Measurements from ENCODE around the gene NAP1L4. TPM values are rescaled to one million over a fixed set of nuclear protein-coding genes. Genes with fewer than 3 reads are reported as not detected.

Gene NAP1L4, protein sequence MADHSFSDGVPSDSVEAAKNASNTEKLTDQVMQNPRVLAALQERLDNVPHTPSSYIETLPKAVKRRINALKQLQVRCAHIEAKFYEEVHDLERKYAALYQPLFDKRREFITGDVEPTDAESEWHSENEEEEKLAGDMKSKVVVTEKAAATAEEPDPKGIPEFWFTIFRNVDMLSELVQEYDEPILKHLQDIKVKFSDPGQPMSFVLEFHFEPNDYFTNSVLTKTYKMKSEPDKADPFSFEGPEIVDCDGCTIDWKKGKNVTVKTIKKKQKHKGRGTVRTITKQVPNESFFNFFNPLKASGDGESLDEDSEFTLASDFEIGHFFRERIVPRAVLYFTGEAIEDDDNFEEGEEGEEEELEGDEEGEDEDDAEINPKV
- total RNA-seq (100 to 1,000 TPM in 1 of 2 donors, 10 to 100 TPM in 1; 81.6 to 191 TPM), polyA plus RNA-seq (10 to 100 TPM; 56.3 to 73.0 TPM)
- long read RNA-seq, donor 1, transcript NAP1L4-201 (16 exons, 2,511 nt): major isoform, 7 of 18 reads
- long read RNA-seq, donor 1, transcript NAP1L4-222 (15 exons, 2,479 nt): minor isoform, 5 of 18 reads
- long read RNA-seq, donor 1, partial matches to known transcripts: 6 of 18 reads
- long read RNA-seq, donor 1, other reads (novel, unspliced or antisense): 0 of 18 reads
- long read RNA-seq, donor 2, partial matches to known transcripts: 9 of 14 reads
- long read RNA-seq, donor 2, other reads (novel, unspliced or antisense): 0 of 14 reads
- long read RNA-seq, donor 3, transcript NAP1L4-222 (15 exons, 2,479 nt): major isoform, 5 of 13 reads
- long read RNA-seq, donor 3, partial matches to known transcripts: 5 of 13 reads
- long read RNA-seq, donor 3, other reads (novel, unspliced or antisense): 0 of 13 reads
- long read RNA-seq, donor 4, partial matches to known transcripts: 7 of 10 reads
- long read RNA-seq, donor 4, other reads (novel, unspliced or antisense): 0 of 10 reads
- long read RNA-seq, donor 5, transcript NAP1L4-222 (15 exons, 2,479 nt): major isoform, 8 of 30 reads
- long read RNA-seq, donor 5, transcript NAP1L4-201 (16 exons, 2,511 nt): minor isoform, 6 of 30 reads
- long read RNA-seq, donor 5, partial matches to known transcripts: 11 of 30 reads
- long read RNA-seq, donor 5, other reads (novel, unspliced or antisense): 0 of 30 reads

DNA sequence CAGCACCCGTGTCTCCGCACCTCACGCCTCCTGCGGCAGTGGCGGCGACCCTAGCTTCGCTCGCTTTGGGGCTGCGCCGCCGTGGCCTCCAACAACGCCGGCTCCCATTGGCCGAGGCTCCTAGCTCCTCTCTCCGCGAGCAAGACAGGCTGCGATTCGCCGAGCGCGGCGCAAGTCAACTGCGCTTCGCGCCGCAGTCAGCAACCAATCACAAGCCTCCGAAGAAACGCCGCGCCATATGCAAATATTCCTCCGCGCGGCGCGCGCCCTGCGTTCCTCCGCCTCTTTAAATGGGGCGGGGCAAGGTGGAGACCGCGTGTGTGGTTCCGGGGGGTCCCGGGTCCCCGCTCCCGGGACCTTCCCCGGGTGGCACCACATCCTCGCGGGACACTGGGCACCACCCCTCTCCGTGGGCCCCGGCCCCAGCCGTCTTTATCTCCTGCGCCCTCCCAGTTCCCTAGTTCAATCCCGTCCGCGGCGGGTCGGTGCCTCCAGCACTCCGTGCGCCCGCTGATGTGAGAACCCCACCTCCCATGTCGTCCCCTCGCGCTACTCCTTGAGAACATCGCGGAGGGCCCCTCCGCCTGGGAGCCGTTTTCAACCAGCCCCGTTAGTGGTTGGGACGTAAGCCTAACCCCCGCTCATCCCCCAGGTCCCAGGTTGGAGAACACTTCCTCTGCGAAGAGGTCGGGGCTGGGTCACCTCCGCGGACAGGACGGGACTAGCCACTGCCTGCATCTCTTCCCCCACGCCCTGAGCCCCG, at the start of gene NAP1L4:
NAP1L4 (minus strand) TSS at position 96 of the 763 bp plus-strand sequence. CDS start 13,109 bp downstream, outside the sequence.
- peak within 1 kb of the TSS; percentile 30 to 81 for H3K9ac ChIP-seq (ENCODE audit: insufficient read depth in 1 of 2, low read length in 2 of 2)
- peaks cover 0 to 3% (median 0%) of the 10 kb centered on the region in 4 donors for H3K36me3 ChIP-seq (ENCODE audit: control insufficient read depth in 4 of 4, insufficient read depth in 4 of 4, low read length in 4 of 4)
- peaks cover 9 to 41% (median 11%) of the 10 kb centered on the region in 5 donors for H3K4me1 ChIP-seq (ENCODE audit: control insufficient read depth in 5 of 5, insufficient read depth in 5 of 5, low read length in 5 of 5)
- H3K27ac ChIP-seq (ENCODE audit: low read depth in 1 of 2, low read length in 1 of 2): peak within 1 kb of the TSS; percentile 96 to 98
- H3K9me3 ChIP-seq (ENCODE audit: control insufficient read depth in 4 of 4, insufficient read depth in 3 of 4, low read length in 3 of 4): no peaks in the 10 kb centered on the region
- peak; percentile 97 to 99 (median 97) for DNase-seq
- no peaks in the 10 kb centered on the region for H3K27me3 ChIP-seq (ENCODE audit: control insufficient read depth in 3 of 3, insufficient read depth in 3 of 3, low read length in 2 of 3)
- TF ChIP-seq, protein P1, sequence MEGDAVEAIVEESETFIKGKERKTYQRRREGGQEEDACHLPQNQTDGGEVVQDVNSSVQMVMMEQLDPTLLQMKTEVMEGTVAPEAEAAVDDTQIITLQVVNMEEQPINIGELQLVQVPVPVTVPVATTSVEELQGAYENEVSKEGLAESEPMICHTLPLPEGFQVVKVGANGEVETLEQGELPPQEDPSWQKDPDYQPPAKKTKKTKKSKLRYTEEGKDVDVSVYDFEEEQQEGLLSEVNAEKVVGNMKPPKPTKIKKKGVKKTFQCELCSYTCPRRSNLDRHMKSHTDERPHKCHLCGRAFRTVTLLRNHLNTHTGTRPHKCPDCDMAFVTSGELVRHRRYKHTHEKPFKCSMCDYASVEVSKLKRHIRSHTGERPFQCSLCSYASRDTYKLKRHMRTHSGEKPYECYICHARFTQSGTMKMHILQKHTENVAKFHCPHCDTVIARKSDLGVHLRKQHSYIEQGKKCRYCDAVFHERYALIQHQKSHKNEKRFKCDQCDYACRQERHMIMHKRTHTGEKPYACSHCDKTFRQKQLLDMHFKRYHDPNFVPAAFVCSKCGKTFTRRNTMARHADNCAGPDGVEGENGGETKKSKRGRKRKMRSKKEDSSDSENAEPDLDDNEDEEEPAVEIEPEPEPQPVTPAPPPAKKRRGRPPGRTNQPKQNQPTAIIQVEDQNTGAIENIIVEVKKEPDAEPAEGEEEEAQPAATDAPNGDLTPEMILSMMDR (IDR thresholded peaks at IDR 0.05; ENCODE audit: control extremely low read depth, extremely low read depth): no peak
- ATAC-seq (ENCODE audit: insufficient read depth, low FRiP score): peak; percentile 92
- peak within 1 kb of the TSS; percentile 93 for H3K4me3 ChIP-seq
- 0 to 1% methylated on average over 72 to 77 of the region's 77 CpGs for WGBS, 2 donors

DNA sequence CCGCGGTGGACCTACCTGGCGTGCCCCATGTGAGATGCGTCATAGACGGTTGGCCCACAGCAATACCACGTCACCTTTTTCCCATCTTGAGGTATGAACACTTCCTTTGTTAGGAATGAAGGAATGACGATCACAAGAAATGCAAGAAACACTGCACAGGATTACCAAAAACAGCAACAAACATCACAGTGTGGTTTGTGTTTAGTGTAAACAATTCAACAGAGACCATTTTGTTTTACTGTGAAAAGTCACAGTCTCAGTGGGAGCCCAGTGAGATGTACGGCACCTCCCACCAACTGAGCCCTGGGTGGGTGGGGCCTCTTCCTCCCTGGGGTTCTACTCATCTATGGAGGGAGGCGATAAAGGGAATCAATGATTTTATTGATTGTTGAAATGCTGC, 48.8 kb upstream of the NAP1L4 start:
- Histone ChIP-seq H3K27ac (ENCODE audit: low read depth in 1 of 2, low read length in 1 of 2) (no peak overlapping the region), H3K9me3 (ENCODE audit: control insufficient read depth in 4 of 4, insufficient read depth in 3 of 4, low read length in 3 of 4) (no peaks in the 10 kb centered on the region), H3K27me3 (ENCODE audit: control insufficient read depth in 3 of 3, insufficient read depth in 3 of 3, low read length in 2 of 3) (no peaks in the 10 kb centered on the region), H3K36me3 (ENCODE audit: control insufficient read depth in 4 of 4, insufficient read depth in 4 of 4, low read length in 4 of 4) (peaks cover 10 to 53% (median 19%) of the 10 kb centered on the region in 4 donors), H3K4me1 (ENCODE audit: control insufficient read depth in 5 of 5, insufficient read depth in 5 of 5, low read length in 5 of 5) (peaks cover 0 to 11% (median 8%) of the 10 kb centered on the region in 5 donors), H3K4me3 (no peak overlapping the region), H3K9ac (ENCODE audit: insufficient read depth in 1 of 2, low read length in 2 of 2) (no peak overlapping the region)
- no peak for DNase-seq
- no peak for ATAC-seq (ENCODE audit: insufficient read depth, low FRiP score)
- 92 to 94% methylated on average over 9 of the region's 9 CpGs for WGBS, 2 donors
- TF ChIP-seq, protein P1 (IDR thresholded peaks at IDR 0.05; ENCODE audit: control extremely low read depth, extremely low read depth): no peak

DNA sequence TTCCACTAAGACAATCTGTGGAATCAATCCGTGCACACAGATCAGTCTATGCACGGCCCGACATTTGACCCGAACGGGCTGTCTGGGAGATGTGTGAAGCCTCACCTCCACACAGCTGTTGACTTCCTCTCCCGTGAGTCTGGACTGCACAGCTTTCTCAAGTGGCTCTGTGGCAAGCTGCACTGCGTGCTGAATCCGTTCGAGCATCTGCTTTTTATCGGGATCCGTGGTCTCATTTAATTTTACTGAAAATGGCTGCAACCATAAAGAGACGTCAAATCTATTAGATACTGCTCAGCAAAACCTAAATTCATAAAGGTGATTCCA, 45.8 kb upstream of the NAP1L4 start:
- 84 to 86% methylated on average over 12 of the region's 12 CpGs for WGBS, 2 donors
- no peak overlapping the region for H3K27ac ChIP-seq (ENCODE audit: low read depth in 1 of 2, low read length in 1 of 2)
- H3K4me3 ChIP-seq: no peak overlapping the region
- no peaks in the 10 kb centered on the region for H3K9me3 ChIP-seq (ENCODE audit: control insufficient read depth in 4 of 4, insufficient read depth in 3 of 4, low read length in 3 of 4)
- H3K9ac ChIP-seq (ENCODE audit: insufficient read depth in 1 of 2, low read length in 2 of 2): no peak overlapping the region
- no peak for ATAC-seq (ENCODE audit: insufficient read depth, low FRiP score)
- H3K36me3 ChIP-seq (ENCODE audit: control insufficient read depth in 4 of 4, insufficient read depth in 4 of 4, low read length in 4 of 4): peaks cover 14 to 53% (median 18%) of the 10 kb centered on the region in 4 donors
- no peaks in the 10 kb centered on the region for H3K27me3 ChIP-seq (ENCODE audit: control insufficient read depth in 3 of 3, insufficient read depth in 3 of 3, low read length in 2 of 3)
- TF ChIP-seq, protein P1 (IDR thresholded peaks at IDR 0.05; ENCODE audit: control extremely low read depth, extremely low read depth): no peak
- no peak for DNase-seq
- H3K4me1 ChIP-seq (ENCODE audit: control insufficient read depth in 5 of 5, insufficient read depth in 5 of 5, low read length in 5 of 5): peaks cover 0 to 3% (median under 1%) of the 10 kb centered on the region in 5 donors
